ENCODE data around the gene SLC28A3. TPM values are rescaled to one million over a fixed set of nuclear protein-coding genes. Genes with fewer than 3 reads are reported as not detected.

Gene SLC28A3
- total RNA-seq, 1 donor = 0.72 TPM

DNA sequence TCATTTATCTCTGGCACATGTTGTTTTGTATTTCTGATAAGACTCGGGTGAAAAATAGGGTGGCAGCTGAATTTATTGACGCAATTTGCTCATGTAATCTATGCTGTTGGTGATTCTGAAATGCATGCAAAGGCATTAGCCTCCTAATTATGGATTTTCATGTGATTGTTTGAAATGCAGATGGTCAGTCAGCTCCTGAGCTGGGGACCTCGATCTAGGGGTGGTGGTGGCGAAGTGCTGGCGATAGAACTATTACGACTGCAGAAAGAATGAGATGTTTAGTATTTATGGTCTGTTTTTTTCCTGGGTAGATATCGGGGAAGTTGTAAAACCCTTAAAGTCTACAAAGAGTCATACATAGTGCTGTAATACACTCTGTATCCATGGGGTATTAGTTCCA, 88.6 kb downstream of the SLC28A3 start:
- no peak overlapping the region for H3K27ac ChIP-seq (ENCODE audit: low read depth, low read length)
- peaks cover 4% of the 10 kb centered on the region for H3K27me3 ChIP-seq (ENCODE audit: insufficient read depth, low read length)
- H3K79me2 ChIP-seq (ENCODE audit: insufficient read depth, low read length) = no peaks in the 10 kb centered on the region
- no peaks in the 10 kb centered on the region for H3K4me1 ChIP-seq (ENCODE audit: insufficient read depth, low read length)
- H2AFZ ChIP-seq (ENCODE audit: low read length) = no peak overlapping the region
- no peaks in the 10 kb centered on the region for H3K9me3 ChIP-seq (ENCODE audit: low read depth, low read length)
- no peak overlapping the region for H3K4me3 ChIP-seq (ENCODE audit: insufficient read depth, low read length)
- TF ChIP-seq CTCF (IDR thresholded peaks at IDR 0.05; ENCODE audit: extremely low read depth, low read depth, low read length) = no peak
- no peak overlapping the region for H3K4me2 ChIP-seq (ENCODE audit: insufficient read depth, low read length)
- DNase-seq (ENCODE audit: insufficient read length, low spot score, missing footprints) = no peak
- no peaks in the 10 kb centered on the region for H4K20me1 ChIP-seq (ENCODE audit: insufficient read depth, low read length)
- no peaks in the 10 kb centered on the region for H3K36me3 ChIP-seq (ENCODE audit: insufficient read depth, low read length)

DNA sequence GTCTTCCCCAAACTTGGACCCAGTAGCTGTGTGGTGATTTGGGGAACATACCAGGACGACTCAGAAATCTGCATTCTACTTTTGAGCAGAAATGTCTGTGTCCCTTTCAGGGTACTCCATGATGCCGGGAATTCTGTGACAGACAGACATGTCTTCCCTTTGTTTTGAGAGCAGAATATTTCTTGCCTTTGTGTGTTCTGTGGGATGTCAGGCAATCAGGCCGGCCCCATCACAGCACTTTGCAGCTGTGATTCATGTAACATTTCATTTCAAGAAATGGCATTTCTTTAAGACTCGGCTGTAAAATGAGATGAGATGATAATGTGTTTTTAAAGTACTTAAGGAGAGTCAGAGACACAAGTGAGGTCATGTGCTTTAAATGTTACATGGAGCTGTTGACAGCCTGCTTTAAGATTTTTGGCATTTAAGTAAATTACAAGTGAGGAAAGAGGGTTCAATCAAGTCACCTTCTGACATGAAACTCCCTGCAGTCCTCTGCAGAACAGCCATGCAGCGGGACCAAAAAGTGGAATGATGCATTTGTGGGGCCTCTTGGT, 98.7 kb downstream of the SLC28A3 start:
- Histone ChIP-seq H3K27ac (ENCODE audit: low read depth, low read length) (no peak overlapping the region), H3K79me2 (ENCODE audit: insufficient read depth, low read length) (no peaks in the 10 kb centered on the region), H2AFZ (ENCODE audit: low read length) (no peak overlapping the region), H3K36me3 (ENCODE audit: insufficient read depth, low read length) (no peaks in the 10 kb centered on the region), H3K9me3 (ENCODE audit: low read depth, low read length) (no peaks in the 10 kb centered on the region), H3K27me3 (ENCODE audit: insufficient read depth, low read length) (peaks cover 4% of the 10 kb centered on the region), H4K20me1 (ENCODE audit: insufficient read depth, low read length) (no peaks in the 10 kb centered on the region), H3K4me2 (ENCODE audit: insufficient read depth, low read length) (no peak overlapping the region), H3K4me3 (ENCODE audit: insufficient read depth, low read length) (no peak overlapping the region), H3K4me1 (ENCODE audit: insufficient read depth, low read length) (no peaks in the 10 kb centered on the region)
- TF ChIP-seq CTCF (IDR thresholded peaks at IDR 0.05; ENCODE audit: extremely low read depth, low read depth, low read length) = no peak
- DNase-seq (ENCODE audit: insufficient read length, low spot score, missing footprints) = no peak

DNA sequence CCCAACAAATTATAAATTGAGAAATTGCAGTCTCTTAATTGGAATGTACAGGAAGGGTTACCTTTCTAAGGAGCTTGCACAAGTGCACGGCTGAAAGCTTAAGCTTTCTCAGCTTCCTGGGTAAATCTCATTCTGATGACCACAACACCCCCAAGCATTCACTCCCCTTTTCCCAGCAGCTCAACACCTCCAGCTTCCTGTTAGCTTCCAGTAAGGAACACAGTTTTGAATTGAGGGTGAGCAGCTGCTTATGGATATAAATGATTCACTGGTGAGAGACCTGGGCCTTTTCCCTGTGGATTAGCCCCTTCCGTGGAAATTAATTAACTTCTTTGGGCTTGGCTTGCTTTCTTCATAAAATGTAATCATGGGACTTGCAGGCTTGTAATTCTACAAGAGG, 101.2 kb downstream of the SLC28A3 start:
- Histone ChIP-seq H3K4me3 (ENCODE audit: insufficient read depth, low read length) (no peak overlapping the region), H3K79me2 (ENCODE audit: insufficient read depth, low read length) (no peaks in the 10 kb centered on the region), H4K20me1 (ENCODE audit: insufficient read depth, low read length) (no peaks in the 10 kb centered on the region), H3K27me3 (ENCODE audit: insufficient read depth, low read length) (peaks cover 4% of the 10 kb centered on the region), H3K27ac (ENCODE audit: low read depth, low read length) (no peak overlapping the region), H3K9me3 (ENCODE audit: low read depth, low read length) (no peaks in the 10 kb centered on the region), H3K4me1 (ENCODE audit: insufficient read depth, low read length) (no peaks in the 10 kb centered on the region), H3K36me3 (ENCODE audit: insufficient read depth, low read length) (no peaks in the 10 kb centered on the region), H3K4me2 (ENCODE audit: insufficient read depth, low read length) (no peak overlapping the region), H2AFZ (ENCODE audit: low read length) (no peak overlapping the region)
- no peak for TF ChIP-seq CTCF (IDR thresholded peaks at IDR 0.05; ENCODE audit: extremely low read depth, low read depth, low read length)
- DNase-seq (ENCODE audit: insufficient read length, low spot score, missing footprints) = peak; percentile 50

DNA sequence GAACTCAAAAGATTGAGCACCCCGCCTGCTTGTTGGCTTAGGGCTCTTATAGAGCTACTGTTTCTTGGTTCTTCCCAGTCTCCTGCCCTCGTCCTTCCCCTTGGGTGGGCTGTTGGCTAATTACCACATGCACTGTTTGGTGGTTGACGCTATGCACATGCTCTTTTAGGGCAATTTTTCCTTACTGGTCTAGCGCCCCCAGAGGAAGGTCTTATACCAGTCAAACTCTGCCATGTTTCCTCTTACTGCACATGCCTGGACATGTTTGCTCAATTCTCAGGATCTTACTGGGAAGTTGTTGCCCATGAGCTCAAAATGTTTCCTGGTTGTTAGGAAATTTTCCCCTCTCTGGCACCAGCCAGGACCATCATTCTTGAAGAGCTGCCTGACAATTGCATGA, 101.9 kb downstream of the SLC28A3 start:
- no peak for TF ChIP-seq CTCF (IDR thresholded peaks at IDR 0.05; ENCODE audit: extremely low read depth, low read depth, low read length)

More for the DNA sequence above, 101.9 kb downstream of the SLC28A3 start:
- Histone ChIP-seq H3K27me3 (ENCODE audit: insufficient read depth, low read length) (peaks cover 2% of the 10 kb centered on the region), H3K4me3 (ENCODE audit: insufficient read depth, low read length) (no peak overlapping the region), H3K79me2 (ENCODE audit: insufficient read depth, low read length) (no peaks in the 10 kb centered on the region), H2AFZ (ENCODE audit: low read length) (no peak overlapping the region), H3K27ac (ENCODE audit: low read depth, low read length) (no peak overlapping the region), H3K9me3 (ENCODE audit: low read depth, low read length) (no peaks in the 10 kb centered on the region), H3K36me3 (ENCODE audit: insufficient read depth, low read length) (no peaks in the 10 kb centered on the region), H3K4me2 (ENCODE audit: insufficient read depth, low read length) (no peak overlapping the region), H4K20me1 (ENCODE audit: insufficient read depth, low read length) (no peaks in the 10 kb centered on the region), H3K4me1 (ENCODE audit: insufficient read depth, low read length) (no peaks in the 10 kb centered on the region)
- DNase-seq (ENCODE audit: insufficient read length, low spot score, missing footprints) = no peak

Measured in osteoblast (primary cell).